Esophagus squamous epithelium (tissue), 4 donors: ENCODE measurements around the gene PBX3.

Experiments used
- CTCF ChIP-seq, 6 experiments: fragments of 450-650 bp in 4 of 6; fragments of 200-600 bp in 2 of 6; sonication (generic) in 2 of 6; IDR thresholded peaks; one replicate each; pipeline ENCODE4 v1.5.1; 2016 to 2019; ENCODE audit warnings: antibody characterized with exemption in 6 of 6, mild to moderate bottlenecking in 4 of 6, moderate library complexity in 4 of 6
- POLR2A ChIP-seq, 4 donors: fragments of 450-650 bp; IDR thresholded peaks; one replicate each; pipeline ENCODE4 v1.6.1; 2017; ENCODE audit warnings: antibody characterized with exemption in 4 of 4, mild to moderate bottlenecking in 4 of 4, moderate library complexity in 3 of 4

- no peak for TF ChIP-seq CTCF (IDR thresholded peaks at IDR 0.05)
- TF ChIP-seq POLR2A (IDR thresholded peaks at IDR 0.05): no peak
These were observed 248.5 kb downstream of the PBX3 start for GRCh38 chr9:125995706-125996105.
